GM19023 (cell line): ENCODE measurements around the gene RFT1.

Source experiments
- ATAC-seq: cut with Tn5 transposase; IDR thresholded peaks from one replicate; pipeline ENCODE4 v1.9.1; 2021; ENCODE audit warnings: mild to moderate bottlenecking, moderate library complexity; ENCODE audit not compliant: unreplicated experiment

RFT1 gene

GRCh38 chr3:53038679-53039375 is 91.4 kb downstream of the RFT1 start:
- no peak for ATAC-seq
